ENCODE measurements around the gene NEURL1. TPM values are rescaled to one million over a fixed set of nuclear protein-coding genes. Genes with fewer than 3 reads are reported as not detected.
A peak's percentile ranks its signal among the peaks of the same experiment; 100 is the strongest.

Gene NEURL1
- total and polyA plus RNA-seq, 12 donors: 0.18 to 12.5 (median 2.3) TPM; not detected in 3

DNA sequence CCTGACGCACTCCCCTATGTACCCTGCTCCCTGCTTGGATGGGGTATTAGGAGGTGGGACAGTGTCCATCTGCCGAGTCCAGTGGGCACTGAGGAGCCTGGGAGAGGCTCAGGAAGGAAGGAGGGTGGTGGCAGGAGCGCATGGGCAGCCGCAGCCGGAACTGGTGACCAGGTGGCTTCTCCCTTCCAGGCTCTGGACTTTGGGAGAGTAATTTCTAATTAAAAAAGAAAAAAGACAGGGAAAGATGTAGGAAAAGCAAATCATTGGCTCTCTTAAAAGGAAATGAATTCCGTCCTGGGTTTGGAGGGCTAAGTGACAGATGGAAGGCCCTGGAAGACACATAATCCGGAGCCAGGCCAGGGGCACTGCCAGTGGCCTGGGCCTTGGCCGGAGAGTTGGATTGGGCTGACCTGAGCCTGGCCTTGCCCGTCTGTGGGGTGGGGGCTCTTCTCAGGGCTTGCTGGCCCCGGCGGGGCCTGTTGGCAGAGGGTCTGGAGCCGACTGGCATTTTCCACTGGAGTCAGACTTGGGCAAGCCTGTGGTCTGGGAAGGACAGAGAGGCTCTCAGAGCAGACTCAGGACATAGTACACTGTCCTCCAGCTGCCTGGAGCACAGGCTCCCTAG lies 63.0 kb downstream of the NEURL1 start:
- peak overlapping the region in 1 of 5 donors; percentile 26 for H3K27ac ChIP-seq
- intact Hi-C loops (cut with DNase I): no loop called here
- no peaks in the 10 kb centered on the region for H3K9me3 ChIP-seq (replicated peaks in 1 of 3)
- no peak for DNase-seq
- H3K4me1 ChIP-seq (replicated peaks in 1 of 2): peaks cover 4 to 6% of the 10 kb centered on the region in 2 donors
- H3K4me3 ChIP-seq: no peak overlapping the region
- no peaks in the 10 kb centered on the region for H3K27me3 ChIP-seq
- TF ChIP-seq POLR2A (IDR thresholded peaks at IDR 0.05): no peak
- TF ChIP-seq, protein P1, sequence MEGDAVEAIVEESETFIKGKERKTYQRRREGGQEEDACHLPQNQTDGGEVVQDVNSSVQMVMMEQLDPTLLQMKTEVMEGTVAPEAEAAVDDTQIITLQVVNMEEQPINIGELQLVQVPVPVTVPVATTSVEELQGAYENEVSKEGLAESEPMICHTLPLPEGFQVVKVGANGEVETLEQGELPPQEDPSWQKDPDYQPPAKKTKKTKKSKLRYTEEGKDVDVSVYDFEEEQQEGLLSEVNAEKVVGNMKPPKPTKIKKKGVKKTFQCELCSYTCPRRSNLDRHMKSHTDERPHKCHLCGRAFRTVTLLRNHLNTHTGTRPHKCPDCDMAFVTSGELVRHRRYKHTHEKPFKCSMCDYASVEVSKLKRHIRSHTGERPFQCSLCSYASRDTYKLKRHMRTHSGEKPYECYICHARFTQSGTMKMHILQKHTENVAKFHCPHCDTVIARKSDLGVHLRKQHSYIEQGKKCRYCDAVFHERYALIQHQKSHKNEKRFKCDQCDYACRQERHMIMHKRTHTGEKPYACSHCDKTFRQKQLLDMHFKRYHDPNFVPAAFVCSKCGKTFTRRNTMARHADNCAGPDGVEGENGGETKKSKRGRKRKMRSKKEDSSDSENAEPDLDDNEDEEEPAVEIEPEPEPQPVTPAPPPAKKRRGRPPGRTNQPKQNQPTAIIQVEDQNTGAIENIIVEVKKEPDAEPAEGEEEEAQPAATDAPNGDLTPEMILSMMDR (IDR thresholded peaks at IDR 0.05): no peak
- WGBS, 4 donors: 67 to 92% (median 79%) methylated on average over 12 of the region's 12 CpGs
- H3K36me3 ChIP-seq (replicated peaks in 1 of 2): no peaks in the 10 kb centered on the region

DNA sequence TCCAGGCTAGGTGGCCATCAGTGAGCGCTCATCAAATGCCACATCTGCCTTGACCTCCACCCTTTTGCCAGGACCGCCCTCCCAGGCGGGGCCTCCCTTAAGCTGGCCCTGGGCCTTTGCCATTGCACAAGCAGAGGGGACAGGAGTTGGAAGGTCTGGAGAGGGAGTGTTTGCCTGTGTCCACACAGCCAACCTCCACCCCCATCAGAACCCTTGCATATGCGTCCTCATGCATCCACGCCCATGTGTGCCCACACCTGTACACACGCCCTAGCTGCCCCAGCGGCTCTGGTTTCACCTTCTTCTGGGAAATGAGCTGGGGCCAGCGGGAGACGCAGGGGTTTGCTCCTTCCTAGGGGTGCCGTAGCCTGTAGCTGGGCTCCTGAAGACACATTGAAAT lies 64.0 kb downstream of the NEURL1 start:
- no peak overlapping the region for H3K27ac ChIP-seq

DNA sequence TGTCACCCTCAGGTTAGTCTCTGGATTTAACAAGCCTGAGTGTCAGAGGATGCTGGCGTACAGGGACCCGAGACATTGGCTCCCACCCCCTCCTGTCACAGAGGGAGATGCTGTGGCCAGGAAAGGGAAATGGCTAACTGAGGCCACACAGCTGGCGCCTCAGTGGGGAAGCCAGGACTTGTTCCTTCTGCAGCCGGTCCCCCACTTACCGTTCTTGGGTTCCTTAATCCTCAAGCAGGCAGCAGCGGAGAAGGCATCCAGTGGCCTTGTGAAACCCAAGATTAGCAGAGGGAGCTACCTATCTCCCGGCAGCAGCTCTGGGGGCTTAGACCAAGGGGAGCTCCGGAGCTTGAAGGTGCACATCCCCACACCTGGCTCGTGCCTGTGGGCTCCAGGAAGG lies 65.4 kb downstream of the NEURL1 start:
- 68 to 73% (median 72%) methylated on average over 7 to 9 of the region's 9 CpGs for WGBS, 4 donors

More for the DNA sequence above, 64.0 kb downstream of the NEURL1 start:
- Histone ChIP-seq H3K27me3 (no peaks in the 10 kb centered on the region), H3K4me3 (no peak overlapping the region), H3K4me1 (replicated peaks in 1 of 2) (peaks cover 4 to 6% of the 10 kb centered on the region in 2 donors), H3K36me3 (replicated peaks in 1 of 2) (no peaks in the 10 kb centered on the region), H3K9me3 (replicated peaks in 1 of 3) (no peaks in the 10 kb centered on the region)
- TF ChIP-seq, protein P1 (IDR thresholded peaks at IDR 0.05): no peak
- TF ChIP-seq POLR2A (IDR thresholded peaks at IDR 0.05): no peak
- WGBS, 4 donors: 90 to 97% (median 95%) methylated on average over 8 to 10 of the region's 10 CpGs
- DNase-seq: no peak
- intact Hi-C loops (cut with DNase I): no loop called here

DNA sequence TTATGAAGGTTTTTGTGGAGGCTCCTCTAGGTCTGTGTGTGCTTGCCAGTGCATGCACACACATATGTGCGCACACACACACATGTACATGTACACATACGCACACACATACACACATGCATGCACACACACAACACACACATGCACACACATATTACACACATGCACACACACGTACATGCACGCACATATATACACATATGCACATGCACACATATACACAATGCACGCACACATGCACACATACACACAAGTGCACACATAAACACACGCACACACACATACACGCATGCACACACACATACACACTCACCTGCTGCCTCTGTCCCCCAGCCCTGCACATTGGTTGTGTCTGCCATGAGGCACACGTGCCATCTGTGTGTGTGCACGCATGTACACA lies 66.3 kb downstream of the NEURL1 start:
- 72 to 89% (median 75%) methylated on average over 5 to 9 of the region's 9 CpGs for WGBS, 4 donors
- H3K36me3 ChIP-seq (replicated peaks in 1 of 2): no peaks in the 10 kb centered on the region
- intact Hi-C loops (cut with DNase I): no loop called here
- no peaks in the 10 kb centered on the region for H3K27me3 ChIP-seq
- no peaks in the 10 kb centered on the region for H3K9me3 ChIP-seq (replicated peaks in 1 of 3)
- peaks cover 8 to 11% of the 10 kb centered on the region in 2 donors for H3K4me1 ChIP-seq (replicated peaks in 1 of 2)
- no peak overlapping the region for H3K4me3 ChIP-seq
- TF ChIP-seq POLR2A (IDR thresholded peaks at IDR 0.05): no peak
- TF ChIP-seq, protein P1 (IDR thresholded peaks at IDR 0.05): no peak
- no peak for DNase-seq
- no peak overlapping the region for H3K27ac ChIP-seq

More for the DNA sequence above, 65.4 kb downstream of the NEURL1 start:
- Histone ChIP-seq H3K27ac (no peak overlapping the region), H3K4me1 (replicated peaks in 1 of 2) (peaks cover 6 to 9% of the 10 kb centered on the region in 2 donors), H3K4me3 (no peak overlapping the region), H3K9me3 (replicated peaks in 1 of 3) (no peaks in the 10 kb centered on the region), H3K27me3 (no peaks in the 10 kb centered on the region), H3K36me3 (replicated peaks in 1 of 2) (no peaks in the 10 kb centered on the region)
- intact Hi-C loops (cut with DNase I): no loop called here
- TF ChIP-seq, protein P1 (IDR thresholded peaks at IDR 0.05): no peak
- no peak for TF ChIP-seq POLR2A (IDR thresholded peaks at IDR 0.05)
- DNase-seq: no peak
